ENCODE data around the gene SLC43A3.

The SLC43A3 gene

GRCh38 chr11:57360991-57361390 lies 65.9 kb downstream of the SLC43A3 start:
- no peak for TF ChIP-seq POLR2A (IDR thresholded peaks at IDR 0.05; ENCODE audit: low read depth, low read length)
- DNase-seq (ENCODE audit: insufficient read length, low spot score) (no peak), FAIRE-seq (no peak)

DNA sequence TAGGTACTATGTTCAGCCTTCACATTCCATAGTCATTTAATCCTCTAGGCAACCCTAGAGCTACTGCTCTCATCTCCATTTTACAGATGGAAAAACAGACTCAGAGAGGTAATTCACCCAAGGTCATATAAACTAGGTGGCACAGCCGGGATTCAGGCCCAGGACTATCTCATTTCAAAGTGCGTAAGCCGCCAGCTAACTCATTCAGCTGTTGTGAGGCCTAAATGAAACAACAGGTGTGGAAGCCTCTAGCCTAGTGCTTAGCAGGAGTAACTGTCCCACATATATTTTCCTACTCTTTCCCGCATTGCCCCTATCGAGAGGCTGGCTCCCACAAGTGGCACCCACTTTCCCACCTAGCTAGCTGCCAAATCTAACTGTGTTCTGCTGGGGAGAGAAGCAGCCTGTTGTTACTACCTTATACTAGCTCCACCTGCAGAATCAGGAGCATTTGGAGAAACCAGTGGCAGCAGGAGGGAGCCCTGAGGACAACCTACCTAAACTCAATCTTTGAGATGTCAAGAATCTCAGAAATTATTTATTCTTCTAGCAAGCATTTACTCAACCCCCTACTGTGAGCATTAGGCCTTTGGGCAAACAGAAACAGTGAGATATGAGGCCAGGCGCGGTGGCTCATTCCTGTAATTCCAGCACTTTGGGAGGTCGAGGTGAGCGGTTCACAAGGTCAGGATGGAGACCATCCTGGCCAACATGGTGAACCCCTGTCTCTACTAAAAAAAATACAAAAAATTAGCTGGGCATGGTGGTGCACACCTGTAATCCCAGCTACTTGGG lies 66.8 kb downstream of the SLC43A3 start:
- DNase-seq (ENCODE audit: insufficient read length, low spot score) = no peak
- FAIRE-seq = no peak
- TF ChIP-seq POLR2A (IDR thresholded peaks at IDR 0.05; ENCODE audit: low read depth, low read length) = no peak

GRCh38 chr11:57359396-57359795 lies 67.5 kb downstream of the SLC43A3 start:
- DNase-seq (ENCODE audit: insufficient read length, low spot score) (no peak), FAIRE-seq (no peak)
- no peak for TF ChIP-seq POLR2A (IDR thresholded peaks at IDR 0.05; ENCODE audit: low read depth, low read length)

- no peak for FAIRE-seq
- no peak for TF ChIP-seq POLR2A (IDR thresholded peaks at IDR 0.05; ENCODE audit: low read depth, low read length)
These were observed 67.9 kb downstream of the SLC43A3 start for GRCh38 chr11:57358991-57359390.

GRCh38 chr11:57358543-57358961 lies 68.4 kb downstream of the SLC43A3 start:
- DNase-seq (ENCODE audit: insufficient read length, low spot score) = no peak
- no peak for TF ChIP-seq POLR2A (IDR thresholded peaks at IDR 0.05; ENCODE audit: low read depth, low read length)
- no peak for FAIRE-seq

More at GRCh38 chr11:57358991-57359390, 67.9 kb downstream of the SLC43A3 start:
- DNase-seq (ENCODE audit: insufficient read length, low spot score) = no peak

- FAIRE-seq (no peak), DNase-seq (ENCODE audit: insufficient read length, low spot score) (no peak)
- no peak for TF ChIP-seq POLR2A (IDR thresholded peaks at IDR 0.05; ENCODE audit: low read depth, low read length)
These were observed 69.1 kb downstream of the SLC43A3 start for GRCh38 chr11:57357856-57358255.

- TF ChIP-seq POLR2A (IDR thresholded peaks at IDR 0.05; ENCODE audit: low read depth, low read length) = no peak
- FAIRE-seq (no peak), DNase-seq (ENCODE audit: insufficient read length, low spot score) (no peak)
These were observed 69.6 kb downstream of the SLC43A3 start for GRCh38 chr11:57357310-57357709.
